OCI-LY7 (cell line): ENCODE results near the gene SERPINE2. TPM values are rescaled to one million over a fixed set of nuclear protein-coding genes. Genes with fewer than 3 reads are reported as not detected.

Experiments
- BruUV-seq: library from RNA; stranded (reverse); fragments of 400-500 nt; replicated peaks from 2 replicates; lab custom pipeline; 2021; lab: Mats Ljungman, UMichigan
- CTCF ChIA-PET: fragments of 300-600 bp; sonication (Branson Sonifier 250); formaldehyde crosslinking; loops from one replicate; lab custom pipeline; 2022; ENCODE audit warnings: antibody characterized with exemption; ENCODE audit not compliant: unreplicated experiment; lab: Charles Lee
- POLR2A ChIA-PET: fragments of 300-600 bp; sonication (Branson Sonifier 250); formaldehyde crosslinking; loops from one replicate; lab custom pipeline; 2022; ENCODE audit warnings: antibody characterized with exemption; lab: Charles Lee
- DNase-seq: peaks from one replicate; pipeline ENCODE4 v3.0.0-alpha.2; 2015; ENCODE audit warnings: low spot score
- H2AFZ ChIP-seq: fragments of 200-600 bp; sonication (generic), shearing (Covaris generic); 2 replicates; pipeline ENCODE4 v1.6.1; 2014; ENCODE audit warnings: mild to moderate bottlenecking, antibody characterized with exemption, low read length, moderate library complexity
- H3K27ac ChIP-seq: fragments of 200-600 bp; sonication (generic); 2 replicates; pipeline ENCODE4 v1.5.1; 2014; ENCODE audit warnings: mixed run types, low read depth, mild to moderate bottlenecking, moderate library complexity, low read length, inconsistent platforms; ENCODE audit not compliant: poor library complexity, severe bottlenecking
- H3K36me3 ChIP-seq: fragments of 200-600 bp; sonication (generic); 2 replicates; pipeline ENCODE4 v1.6.1; 2014; ENCODE audit warnings: mild to moderate bottlenecking, antibody characterized with exemption, low read length, moderate library complexity, mixed read lengths; ENCODE audit not compliant: insufficient read depth
- H3K4me1 ChIP-seq: fragments of 200-600 bp; sonication (generic); 2 replicates; pipeline ENCODE4 v1.5.1; 2014; ENCODE audit warnings: mild to moderate bottlenecking, low read length; ENCODE audit not compliant: insufficient read depth, poor library complexity, severe bottlenecking
- H3K4me2 ChIP-seq: fragments of 200-600 bp; sonication (generic); 2 replicates; pipeline ENCODE4 v1.6.1; 2014; ENCODE audit warnings: mild to moderate bottlenecking, low read length
- H3K4me3 ChIP-seq: fragments of 200-600 bp; sonication (generic); 2 replicates; pipeline ENCODE4 v1.5.1; 2014; ENCODE audit warnings: mild to moderate bottlenecking, low read depth, low read length; ENCODE audit not compliant: poor library complexity, severe bottlenecking
- H3K79me2 ChIP-seq: fragments of 200-600 bp; sonication (generic); 2 replicates; pipeline ENCODE4 v1.6.1; 2016; ENCODE audit warnings: low read depth, mild to moderate bottlenecking, low read length, moderate library complexity, mixed read lengths; ENCODE audit not compliant: insufficient read depth
- H3K9me2 ChIP-seq: fragments of 200-600 bp; sonication (generic); 2 replicates; pipeline ENCODE4 v1.6.1; 2016; ENCODE audit warnings: mild to moderate bottlenecking, low read length, mixed read lengths; ENCODE audit not compliant: insufficient read depth
- H3K9me3 ChIP-seq: fragments of 200-600 bp; sonication (generic); 2 replicates; pipeline ENCODE4 v1.6.1; 2014; ENCODE audit warnings: mild to moderate bottlenecking, mixed run types, low read length, mixed read lengths
- H4K20me1 ChIP-seq: fragments of 200-600 bp; sonication (generic); 2 replicates; pipeline ENCODE4 v1.6.1; 2014; ENCODE audit warnings: mild to moderate bottlenecking, antibody characterized with exemption, low read length, moderate library complexity, mixed read lengths; ENCODE audit not compliant: insufficient read depth
- EZH2phosphoT487 ChIP-seq: fragments of 200-600 bp; sonication (generic); IDR thresholded peaks from 2 replicates; pipeline ENCODE4 v1.6.1; 2018; ENCODE audit warnings: low read depth, borderline replicate concordance, mild to moderate bottlenecking, mixed run types, antibody characterized with exemption, low read length, moderate library complexity, mixed read lengths
- intact Hi-C: fragments of 100-400 bp; cut with micrococcal nuclease; formaldehyde crosslinking; loops from one replicate; pipeline ENCODE4 v1.10.0; 2022; ENCODE audit not compliant: unreplicated experiment
- total RNA-seq, 2 experiments: library from RNA; depleted of rRNA in 1 of 2; stranded (reverse); fragments of >200 nt in 1 of 2; shearing (Covaris generic) in 1 of 2; gene quantifications; 2 replicates each; pipeline ENCODE4 v1.2.3, GENCODE V29; 2014 to 2022
- TF ChIP-seq, protein P1 (sequence below): fragments of 200-600 bp; sonication (generic); conservative IDR thresholded peaks from 2 replicates; pipeline ENCODE4 v1.5.1; 2014; ENCODE audit warnings: mild to moderate bottlenecking, antibody characterized with exemption, low read length, moderate library complexity, mixed read lengths

The SERPINE2 gene
- total RNA-seq, 2 experiments from 2014 or later: not detected

DNA sequence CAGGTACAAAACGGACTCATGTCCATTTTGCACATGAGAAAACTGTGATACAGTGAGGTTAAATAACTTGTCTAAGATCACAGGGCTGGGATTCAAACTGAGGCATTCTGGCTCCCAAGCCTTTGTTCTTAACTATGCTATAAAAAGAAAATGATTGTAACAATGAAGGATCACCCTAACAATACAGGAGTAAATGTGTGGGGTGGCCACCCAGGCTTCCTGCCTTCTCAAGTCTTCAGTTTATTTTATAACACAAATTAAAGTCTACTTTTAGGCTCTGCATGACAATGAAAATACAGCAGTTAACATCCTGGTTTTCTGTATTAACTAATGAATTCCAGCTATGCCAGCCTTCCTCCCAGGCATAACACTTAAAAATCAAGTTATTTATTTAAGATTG lies 101.6 kb downstream of the SERPINE2 start:
- POLR2A ChIA-PET: interaction anchor here (1.7 kb wide), 1 partner anchor 42 kb away, joined by 7 read pairs; no protein-coding TSS in a partner anchor
- Histone ChIP-seq H3K36me3 (no peaks in the 10 kb centered on the region; the same call in 1 of the 2 replicates), H3K27ac (no peak overlapping the region), H3K9me2 (no peaks in the 10 kb centered on the region), H3K4me1 (no peaks in the 10 kb centered on the region), H3K4me2 (no peak overlapping the region), H2AFZ (no peak overlapping the region), H4K20me1 (no peaks in the 10 kb centered on the region; the same call in 1 of the 2 replicates), H3K4me3 (no peak overlapping the region), H3K9me3 (no peaks in the 10 kb centered on the region), H3K79me2 (no peaks in the 10 kb centered on the region)
- DNase-seq: no peak
- TF ChIP-seq, protein P1, sequence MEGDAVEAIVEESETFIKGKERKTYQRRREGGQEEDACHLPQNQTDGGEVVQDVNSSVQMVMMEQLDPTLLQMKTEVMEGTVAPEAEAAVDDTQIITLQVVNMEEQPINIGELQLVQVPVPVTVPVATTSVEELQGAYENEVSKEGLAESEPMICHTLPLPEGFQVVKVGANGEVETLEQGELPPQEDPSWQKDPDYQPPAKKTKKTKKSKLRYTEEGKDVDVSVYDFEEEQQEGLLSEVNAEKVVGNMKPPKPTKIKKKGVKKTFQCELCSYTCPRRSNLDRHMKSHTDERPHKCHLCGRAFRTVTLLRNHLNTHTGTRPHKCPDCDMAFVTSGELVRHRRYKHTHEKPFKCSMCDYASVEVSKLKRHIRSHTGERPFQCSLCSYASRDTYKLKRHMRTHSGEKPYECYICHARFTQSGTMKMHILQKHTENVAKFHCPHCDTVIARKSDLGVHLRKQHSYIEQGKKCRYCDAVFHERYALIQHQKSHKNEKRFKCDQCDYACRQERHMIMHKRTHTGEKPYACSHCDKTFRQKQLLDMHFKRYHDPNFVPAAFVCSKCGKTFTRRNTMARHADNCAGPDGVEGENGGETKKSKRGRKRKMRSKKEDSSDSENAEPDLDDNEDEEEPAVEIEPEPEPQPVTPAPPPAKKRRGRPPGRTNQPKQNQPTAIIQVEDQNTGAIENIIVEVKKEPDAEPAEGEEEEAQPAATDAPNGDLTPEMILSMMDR: no peak
- no peak for TF ChIP-seq EZH2phosphoT487
- BruUV-seq: no TSS peak
- intact Hi-C loops: no loop called here
- CTCF ChIA-PET: no interaction called here

DNA sequence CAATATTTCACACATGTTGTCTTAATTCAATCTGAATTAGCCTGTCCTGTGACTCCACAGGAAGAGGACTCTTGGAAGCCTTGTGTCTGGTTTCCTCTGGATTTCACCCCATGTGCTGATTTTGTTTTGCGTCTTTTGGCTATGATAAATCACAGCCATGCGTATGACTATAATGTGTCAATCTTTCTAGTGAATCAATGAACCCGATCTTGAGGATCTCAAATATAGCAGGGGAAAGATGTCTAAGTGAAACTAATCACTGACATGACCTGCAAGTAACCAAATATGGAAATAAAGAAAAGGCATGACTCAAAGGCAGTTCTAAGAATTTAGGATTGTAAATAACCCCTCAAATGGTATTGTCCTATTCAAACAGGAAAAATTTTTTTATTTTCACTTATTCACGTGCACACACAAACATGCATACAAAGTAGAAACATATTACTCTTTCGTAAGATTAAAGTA lies 102.2 kb downstream of the SERPINE2 start:
- TF ChIP-seq, protein P1: no peak
- no peak for TF ChIP-seq EZH2phosphoT487
- no peaks in the 10 kb centered on the region for H3K9me3 ChIP-seq
- POLR2A ChIA-PET: interaction anchor here (1.3 kb wide), 1 partner anchor 30 kb away, joined by 3 read pairs; no protein-coding TSS in a partner anchor
- no peaks in the 10 kb centered on the region; the same call in 1 of the 2 replicates for H4K20me1 ChIP-seq
- no peaks in the 10 kb centered on the region for H3K9me2 ChIP-seq
- BruUV-seq: no TSS peak
- no peak overlapping the region for H2AFZ ChIP-seq
- H3K4me2 ChIP-seq: no peak overlapping the region
- CTCF ChIA-PET: no interaction called here
- DNase-seq: no peak
- intact Hi-C loops: no loop called here
- H3K36me3 ChIP-seq: no peaks in the 10 kb centered on the region; the same call in 1 of the 2 replicates
- H3K27ac ChIP-seq: no peak overlapping the region
- H3K4me3 ChIP-seq: no peak overlapping the region
- H3K79me2 ChIP-seq: no peaks in the 10 kb centered on the region
- H3K4me1 ChIP-seq: no peaks in the 10 kb centered on the region

DNA sequence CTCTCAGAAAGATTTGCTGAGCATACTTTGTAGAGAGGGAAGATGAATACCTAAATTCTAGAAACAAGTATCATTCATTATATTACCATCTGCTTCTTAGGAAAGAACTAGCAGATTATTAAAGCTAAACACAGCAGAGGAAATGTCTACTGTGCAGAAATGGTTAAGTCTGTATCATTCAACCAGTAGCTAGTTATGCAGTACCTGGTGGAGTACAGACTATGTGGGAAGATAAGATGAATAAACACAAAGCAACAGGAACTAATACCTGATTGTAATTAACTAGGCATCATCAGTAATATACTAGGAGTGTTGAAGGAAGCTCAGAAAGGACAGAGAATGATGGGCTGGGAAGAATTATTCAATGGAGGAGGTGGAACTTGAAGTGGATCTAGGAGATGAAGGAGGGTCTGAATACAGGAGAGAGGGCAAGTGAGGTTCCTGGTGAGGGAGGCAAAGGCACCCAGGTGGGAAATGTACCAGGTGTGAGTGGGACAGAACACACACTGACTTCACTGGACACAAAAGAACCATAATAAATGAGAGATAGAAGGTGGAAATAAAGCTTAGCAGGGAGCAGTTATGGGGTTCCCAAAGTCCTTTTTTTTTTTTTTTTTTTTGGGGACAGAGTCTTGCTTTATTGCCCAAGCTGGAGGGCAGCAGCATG lies 103.5 kb downstream of the SERPINE2 start:
- H3K4me2 ChIP-seq: no peak overlapping the region
- no peaks in the 10 kb centered on the region; the same call in 1 of the 2 replicates for H4K20me1 ChIP-seq
- H3K4me1 ChIP-seq: no peaks in the 10 kb centered on the region
- intact Hi-C loops: no loop called here
- no peak overlapping the region for H2AFZ ChIP-seq
- no peaks in the 10 kb centered on the region for H3K9me2 ChIP-seq
- no peaks in the 10 kb centered on the region; the same call in 1 of the 2 replicates for H3K36me3 ChIP-seq
- ChIA-PET CTCF (interaction anchor here (0.6 kb wide), 1 partner anchor 1357 kb away, joined by 3 read pairs; no protein-coding TSS in a partner anchor), POLR2A (interaction anchor here (0.6 to 1.3 kb wide), 7 partner anchors 24 to 175 kb away, joined by 3 to 6 read pairs (median 3); no protein-coding TSS in a partner anchor)
- H3K4me3 ChIP-seq: no peak overlapping the region
- H3K9me3 ChIP-seq: no peaks in the 10 kb centered on the region
- no peak for DNase-seq
- TF ChIP-seq EZH2phosphoT487: no peak
- no TSS peak for BruUV-seq
- H3K79me2 ChIP-seq: no peaks in the 10 kb centered on the region
- no peak overlapping the region for H3K27ac ChIP-seq
